ENCODE data around the gene SLC10A6. TPM values are rescaled to one million over a fixed set of nuclear protein-coding genes. Genes with fewer than 3 reads are reported as not detected.

Gene SLC10A6
- total and polyA plus RNA-seq, 2 donors = 1.2 TPM; not detected in 1

GRCh38 chr4:86834901-86835300 lies 14.3 kb downstream of the SLC10A6 start:
- H3K4me1 ChIP-seq (ENCODE audit: insufficient read depth) = no peaks in the 10 kb centered on the region
- 78% methylated on average over 3 of the region's 3 CpGs for WGBS
- H3K4me3 ChIP-seq (ENCODE audit: low read depth, low read length) = no peak overlapping the region
- H3K27ac ChIP-seq (ENCODE audit: low read depth) = no peak overlapping the region
- no peak for DNase-seq (ENCODE audit: extremely low spot score)
- no peaks in the 10 kb centered on the region for H3K36me3 ChIP-seq (ENCODE audit: insufficient read depth)

GRCh38 chr4:86833615-86834014 lies 15.6 kb downstream of the SLC10A6 start:
- no peaks in the 10 kb centered on the region for H3K4me1 ChIP-seq (ENCODE audit: insufficient read depth)
- H3K36me3 ChIP-seq (ENCODE audit: insufficient read depth) = no peaks in the 10 kb centered on the region
- 84% methylated on average over 1 of the region's 1 CpG for WGBS
- H3K27ac ChIP-seq (ENCODE audit: low read depth) = no peak overlapping the region
- H3K4me3 ChIP-seq (ENCODE audit: low read depth, low read length) = no peak overlapping the region
- no peak for DNase-seq (ENCODE audit: extremely low spot score)

GRCh38 chr4:86831262-86832130 lies 17.7 kb downstream of the SLC10A6 start:
- no peaks in the 10 kb centered on the region for H3K36me3 ChIP-seq (ENCODE audit: insufficient read depth)
- WGBS = 78% methylated on average over 5 of the region's 5 CpGs
- H3K4me1 ChIP-seq (ENCODE audit: insufficient read depth) = no peaks in the 10 kb centered on the region
- no peak for DNase-seq (ENCODE audit: extremely low spot score)
- H3K27ac ChIP-seq (ENCODE audit: low read depth) = no peak overlapping the region
- no peak overlapping the region for H3K4me3 ChIP-seq (ENCODE audit: low read depth, low read length)

- WGBS = 88% methylated on average over 3 of the region's 3 CpGs
- Histone ChIP-seq H3K4me3 (ENCODE audit: low read depth, low read length) (no peak overlapping the region), H3K27ac (ENCODE audit: low read depth) (no peak overlapping the region), H3K4me1 (ENCODE audit: insufficient read depth) (no peaks in the 10 kb centered on the region), H3K36me3 (ENCODE audit: insufficient read depth) (no peaks in the 10 kb centered on the region)
- DNase-seq (ENCODE audit: extremely low spot score) = no peak
These were observed 23.7 kb downstream of the SLC10A6 start for GRCh38 chr4:86825511-86825910.

- H3K36me3 ChIP-seq (ENCODE audit: insufficient read depth) = no peaks in the 10 kb centered on the region
- no peak overlapping the region for H3K4me3 ChIP-seq (ENCODE audit: low read depth, low read length)
- 93% methylated on average over 2 of the region's 2 CpGs for WGBS
- H3K27ac ChIP-seq (ENCODE audit: low read depth) = no peak overlapping the region
- no peak for DNase-seq (ENCODE audit: extremely low spot score)
- H3K4me1 ChIP-seq (ENCODE audit: insufficient read depth) = no peaks in the 10 kb centered on the region
These were observed 27.0 kb downstream of the SLC10A6 start for GRCh38 chr4:86822136-86822535.

GRCh38 chr4:86821151-86821550 lies 28.0 kb downstream of the SLC10A6 start:
- DNase-seq (ENCODE audit: extremely low spot score) = no peak
- Histone ChIP-seq H3K27ac (ENCODE audit: low read depth) (no peak overlapping the region), H3K36me3 (ENCODE audit: insufficient read depth) (no peaks in the 10 kb centered on the region), H3K4me1 (ENCODE audit: insufficient read depth) (no peaks in the 10 kb centered on the region), H3K4me3 (ENCODE audit: low read depth, low read length) (no peak overlapping the region)
- 58% methylated on average over 1 of the region's 1 CpG for WGBS

- 90% methylated on average over 7 of the region's 7 CpGs for WGBS
- DNase-seq (ENCODE audit: extremely low spot score) = no peak
These were observed 29.6 kb downstream of the SLC10A6 start for GRCh38 chr4:86819561-86819960.

GRCh38 chr4:86818841-86819240 lies 30.3 kb downstream of the SLC10A6 start:
- peaks cover 2% of the 10 kb centered on the region for H3K36me3 ChIP-seq (ENCODE audit: insufficient read depth)
- DNase-seq (ENCODE audit: extremely low spot score) = no peak
- 92% methylated on average over 3 of the region's 3 CpGs for WGBS
- H3K27ac ChIP-seq (ENCODE audit: low read depth) = no peak overlapping the region
- no peaks in the 10 kb centered on the region for H3K4me1 ChIP-seq (ENCODE audit: insufficient read depth)
- H3K4me3 ChIP-seq (ENCODE audit: low read depth, low read length) = no peak overlapping the region

More at GRCh38 chr4:86819561-86819960, 29.6 kb downstream of the SLC10A6 start:
- H3K36me3 ChIP-seq (ENCODE audit: insufficient read depth) = peaks cover 2% of the 10 kb centered on the region
- no peak overlapping the region for H3K4me3 ChIP-seq (ENCODE audit: low read depth, low read length)
- H3K27ac ChIP-seq (ENCODE audit: low read depth) = no peak overlapping the region
- no peaks in the 10 kb centered on the region for H3K4me1 ChIP-seq (ENCODE audit: insufficient read depth)

GRCh38 chr4:86818211-86818610 lies 31.0 kb downstream of the SLC10A6 start:
- no peak overlapping the region for H3K4me3 ChIP-seq (ENCODE audit: low read depth, low read length)
- H3K27ac ChIP-seq (ENCODE audit: low read depth) = no peak overlapping the region
- WGBS = 92% methylated on average over 2 of the region's 2 CpGs
- DNase-seq (ENCODE audit: extremely low spot score) = no peak
- H3K36me3 ChIP-seq (ENCODE audit: insufficient read depth) = peaks cover 2% of the 10 kb centered on the region
- H3K4me1 ChIP-seq (ENCODE audit: insufficient read depth) = no peaks in the 10 kb centered on the region

- H3K4me1 ChIP-seq (ENCODE audit: insufficient read depth) = no peaks in the 10 kb centered on the region
- DNase-seq (ENCODE audit: extremely low spot score) = no peak
- H3K36me3 ChIP-seq (ENCODE audit: insufficient read depth) = peaks cover 2% of the 10 kb centered on the region
- 34% methylated on average over 9 of the region's 9 CpGs for WGBS
- H3K27ac ChIP-seq (ENCODE audit: low read depth) = no peak overlapping the region
- no peak overlapping the region for H3K4me3 ChIP-seq (ENCODE audit: low read depth, low read length)
These were observed 32.5 kb downstream of the SLC10A6 start for GRCh38 chr4:86816501-86817273.

GRCh38 chr4:86815653-86816052 lies 33.5 kb downstream of the SLC10A6 start:
- no peak for DNase-seq (ENCODE audit: extremely low spot score)
- WGBS = 94% methylated on average over 1 of the region's 1 CpG
- no peak overlapping the region for H3K27ac ChIP-seq (ENCODE audit: low read depth)

GRCh38 chr4:86810847-86811246 lies 38.3 kb downstream of the SLC10A6 start:
- peaks cover 2% of the 10 kb centered on the region for H3K36me3 ChIP-seq (ENCODE audit: insufficient read depth)
- H3K4me1 ChIP-seq (ENCODE audit: insufficient read depth) = no peaks in the 10 kb centered on the region
- 95% methylated on average over 3 of the region's 3 CpGs for WGBS
- H3K27ac ChIP-seq (ENCODE audit: low read depth) = no peak overlapping the region
- no peak for DNase-seq (ENCODE audit: extremely low spot score)
- H3K4me3 ChIP-seq (ENCODE audit: low read depth, low read length) = no peak overlapping the region

More at GRCh38 chr4:86815653-86816052, 33.5 kb downstream of the SLC10A6 start:
- peaks cover 2% of the 10 kb centered on the region for H3K36me3 ChIP-seq (ENCODE audit: insufficient read depth)
- H3K4me3 ChIP-seq (ENCODE audit: low read depth, low read length) = no peak overlapping the region
- H3K4me1 ChIP-seq (ENCODE audit: insufficient read depth) = no peaks in the 10 kb centered on the region

- H3K4me3 ChIP-seq (ENCODE audit: low read depth, low read length) = no peak overlapping the region
- no peak for DNase-seq (ENCODE audit: extremely low spot score)
- no peaks in the 10 kb centered on the region for H3K4me1 ChIP-seq (ENCODE audit: insufficient read depth)
- 89% methylated on average over 3 of the region's 3 CpGs for WGBS
- no peak overlapping the region for H3K27ac ChIP-seq (ENCODE audit: low read depth)
- H3K36me3 ChIP-seq (ENCODE audit: insufficient read depth) = no peaks in the 10 kb centered on the region
These were observed 39.4 kb downstream of the SLC10A6 start for GRCh38 chr4:86809809-86810208.

GRCh38 chr4:86791126-86791525 lies 58.1 kb downstream of the SLC10A6 start:
- DNase-seq (ENCODE audit: extremely low spot score) = no peak
- H3K27ac ChIP-seq (ENCODE audit: low read depth) = no peak overlapping the region
- no peaks in the 10 kb centered on the region for H3K36me3 ChIP-seq (ENCODE audit: insufficient read depth)
- no peaks in the 10 kb centered on the region for H3K4me1 ChIP-seq (ENCODE audit: insufficient read depth)
- WGBS = 95% methylated on average over 8 of the region's 8 CpGs
- H3K4me3 ChIP-seq (ENCODE audit: low read depth, low read length) = no peak overlapping the region

All from urinary bladder (tissue), 4 donors.